MM.1S (cell line): ENCODE measurements around the gene CWC25.

Experiments used
- CTCF ChIP-seq: fragments of 300-600 bp; sonication (generic); IDR thresholded peaks from 2 replicates; pipeline ENCODE4 v1.5.1; 2016; ENCODE audit warnings: antibody characterized with exemption, low read length, mixed read lengths
- EZH2 ChIP-seq: fragments of 300-600 bp; sonication (generic); optimal IDR thresholded peaks from 2 replicates; pipeline ENCODE3; 2017; ENCODE audit warnings: low read depth, mild to moderate bottlenecking, antibody characterized with exemption, low read length, mixed read lengths
- EZH2phosphoT487 ChIP-seq: fragments of 300-600 bp; sonication (generic); IDR thresholded peaks from 2 replicates; pipeline ENCODE4 v1.6.1; 2018; ENCODE audit warnings: antibody characterized with exemption, low read length

- TF ChIP-seq CTCF = no peak
- no peak for TF ChIP-seq EZH2
- TF ChIP-seq EZH2phosphoT487 = no peak
Measured at GRCh38 chr17:38861399-38861843, 36.3 kb upstream of the CWC25 start.
